HG02588 (cell line): ENCODE results near the gene ARRDC3.

Experiments
- ATAC-seq: cut with Tn5 transposase; IDR thresholded peaks from one replicate; pipeline ENCODE4 v1.9.1; 2021; ENCODE audit warnings: mild to moderate bottlenecking, moderate library complexity; ENCODE audit not compliant: unreplicated experiment

The ARRDC3 gene

DNA sequence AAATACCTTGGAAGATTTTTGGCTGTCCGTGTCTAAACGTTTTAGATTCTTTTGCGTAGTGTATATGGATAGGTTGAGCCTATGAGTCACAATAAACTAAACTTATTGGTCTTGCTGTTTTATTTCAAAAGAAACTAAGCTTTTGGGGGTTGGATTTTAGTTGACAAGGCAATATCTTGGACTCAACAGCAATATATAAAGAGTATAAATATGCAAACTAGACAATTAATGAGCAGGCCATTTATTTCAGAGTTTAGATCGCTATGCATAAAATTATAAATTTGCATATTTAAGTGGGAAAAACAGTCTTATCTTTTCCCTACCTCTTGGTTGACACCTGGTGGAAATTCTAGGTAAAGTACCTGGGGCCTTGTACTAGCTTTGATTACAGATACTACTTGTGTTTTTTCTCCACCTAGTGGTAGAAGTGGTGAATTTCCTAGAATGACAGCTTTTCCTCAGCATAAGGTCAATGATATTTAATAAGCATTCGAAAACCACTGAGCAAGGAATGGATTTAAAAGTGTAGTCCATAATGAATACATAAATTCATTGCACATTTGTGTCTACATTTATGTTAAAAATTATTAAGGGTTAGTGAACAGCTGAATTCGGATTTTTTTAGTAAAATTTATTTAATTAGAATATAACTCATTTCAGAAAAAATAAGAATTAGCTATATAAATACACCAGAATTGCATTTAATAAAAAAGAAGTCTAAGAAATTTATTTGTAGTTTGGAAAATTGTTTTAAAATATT is 1.7 kb upstream of the ARRDC3 start:
- peak; percentile 8 for ATAC-seq

DNA sequence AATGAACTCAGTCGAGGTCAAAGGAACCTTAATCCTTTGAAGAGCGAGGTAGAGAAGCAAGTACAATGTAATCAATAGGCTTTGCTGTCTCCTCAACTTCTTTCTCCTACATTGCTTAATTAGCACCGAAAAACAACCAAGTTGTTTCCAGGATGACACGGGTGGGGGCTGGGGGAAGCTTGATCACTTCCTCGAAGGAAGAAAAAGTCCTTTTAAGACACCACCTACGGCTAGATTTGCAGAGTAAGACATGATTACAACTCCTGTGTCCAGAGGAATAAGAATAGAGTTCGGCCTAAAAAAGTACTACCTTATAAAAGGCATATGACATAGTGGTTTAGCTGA is 811 bp upstream of the ARRDC3 start:
- ATAC-seq, result no peak

DNA sequence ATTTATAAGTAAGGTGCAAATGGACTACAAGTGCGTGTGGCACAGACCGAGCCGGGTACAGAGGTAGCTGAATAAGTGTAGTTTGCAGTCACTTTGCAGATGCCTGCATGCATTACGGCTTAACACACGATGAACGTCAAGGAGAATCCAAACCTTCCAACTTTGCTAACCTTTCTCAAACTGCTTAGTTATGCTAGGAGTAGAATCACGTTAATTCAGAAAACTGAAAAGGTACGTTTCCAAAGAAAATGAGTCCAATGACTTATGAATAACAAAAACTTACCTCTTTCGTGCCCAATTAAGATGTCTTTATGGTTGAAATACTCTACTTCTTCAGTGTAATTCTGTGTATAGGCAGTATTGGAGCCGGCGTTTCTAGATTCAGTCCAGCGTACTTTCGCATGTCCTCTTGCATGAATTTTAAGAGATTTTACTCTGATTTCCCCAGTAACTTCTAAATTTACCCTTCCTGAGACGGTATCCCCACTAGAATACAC is 539 bp downstream of the ARRDC3 start:
- ATAC-seq, result no peak

DNA sequence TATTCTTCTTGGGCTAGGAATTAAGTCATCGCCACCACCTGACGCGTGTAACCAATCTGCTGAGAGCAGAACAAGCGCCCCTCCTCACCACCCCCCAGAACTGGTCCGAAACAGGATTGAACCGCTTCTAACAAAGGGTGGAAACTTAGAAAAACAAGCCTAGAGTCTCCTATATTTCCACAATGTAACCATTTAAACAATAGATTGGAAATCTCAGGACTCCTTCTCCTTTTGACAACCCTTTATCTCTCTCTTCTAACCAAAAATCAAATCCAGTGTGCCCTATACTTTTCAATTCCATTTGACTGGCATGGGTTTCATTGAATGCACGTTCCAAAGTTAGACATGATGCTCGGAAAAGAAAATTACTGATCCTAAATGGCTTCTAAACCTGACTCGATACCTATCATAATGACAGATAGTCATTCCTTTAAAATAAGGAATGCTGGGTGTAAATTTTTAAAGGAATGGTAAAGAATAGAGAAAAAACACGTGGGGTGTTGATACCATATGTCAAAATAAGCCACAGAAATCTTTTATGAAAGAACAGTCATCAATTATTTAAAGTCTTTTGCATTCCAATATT is 1.2 kb downstream of the ARRDC3 start:
- no peak for ATAC-seq

DNA sequence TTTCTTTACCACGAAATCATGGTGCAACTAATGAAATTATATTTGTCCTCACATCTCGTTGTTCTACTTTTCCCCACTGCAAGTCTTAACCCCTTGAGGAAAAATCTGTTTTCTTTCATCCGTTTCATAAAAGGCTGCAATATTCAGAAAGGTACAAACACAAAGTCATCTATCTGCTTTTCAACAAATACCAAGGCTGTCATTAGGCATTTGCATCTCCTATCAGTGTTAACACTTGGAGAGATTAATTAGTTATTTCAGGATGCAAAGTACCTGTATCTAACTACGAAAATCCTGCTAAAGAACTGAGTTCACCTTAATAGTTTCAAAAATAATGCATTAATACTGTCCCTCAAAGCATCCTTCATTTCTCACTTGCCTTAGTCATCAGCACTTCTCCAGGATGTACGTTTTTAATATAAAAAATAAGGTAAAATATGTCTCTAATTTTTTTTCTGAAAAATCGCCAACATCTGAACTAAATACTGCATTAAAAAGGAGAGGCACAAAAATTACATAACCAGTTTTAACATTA is 1.8 kb downstream of the ARRDC3 start:
- ATAC-seq, result no peak

DNA sequence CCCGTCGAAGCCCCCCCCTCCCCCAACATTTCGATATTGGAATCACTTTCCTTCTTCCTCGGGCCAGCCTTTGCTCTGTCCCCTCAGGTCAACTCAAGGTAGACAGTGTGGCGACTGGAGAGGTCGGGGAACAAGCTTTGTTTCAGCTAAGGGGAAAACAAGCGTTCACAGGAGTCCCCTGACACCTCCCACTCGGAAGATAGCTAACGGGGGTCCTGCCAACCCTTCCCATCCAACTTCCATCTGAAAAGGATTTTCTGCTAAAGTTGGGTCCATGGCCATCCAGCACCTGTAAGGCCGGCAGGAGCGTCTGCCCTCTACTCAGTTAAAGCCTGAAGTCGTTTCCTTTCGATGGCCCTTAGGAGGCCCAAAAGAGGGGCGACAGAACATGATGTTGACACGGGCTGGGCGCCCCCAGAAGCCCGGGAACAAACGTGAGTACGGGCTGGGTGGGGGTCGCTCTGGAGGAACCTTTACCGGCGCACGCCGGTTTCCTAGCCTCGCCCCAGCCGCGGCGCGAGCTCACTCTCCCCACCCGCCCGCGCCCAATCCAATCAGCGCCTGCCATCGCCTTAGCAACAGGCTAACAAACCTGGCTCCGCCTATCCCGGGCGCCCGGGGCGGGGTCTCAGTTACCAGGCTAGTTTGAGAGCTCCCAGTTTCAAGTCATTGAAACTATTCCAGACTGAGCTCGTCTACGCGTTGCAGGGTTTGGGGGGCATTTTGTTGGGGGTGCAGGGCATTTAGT is 2.5 kb downstream of the ARRDC3 start:
- peak; percentile 46 for ATAC-seq

DNA sequence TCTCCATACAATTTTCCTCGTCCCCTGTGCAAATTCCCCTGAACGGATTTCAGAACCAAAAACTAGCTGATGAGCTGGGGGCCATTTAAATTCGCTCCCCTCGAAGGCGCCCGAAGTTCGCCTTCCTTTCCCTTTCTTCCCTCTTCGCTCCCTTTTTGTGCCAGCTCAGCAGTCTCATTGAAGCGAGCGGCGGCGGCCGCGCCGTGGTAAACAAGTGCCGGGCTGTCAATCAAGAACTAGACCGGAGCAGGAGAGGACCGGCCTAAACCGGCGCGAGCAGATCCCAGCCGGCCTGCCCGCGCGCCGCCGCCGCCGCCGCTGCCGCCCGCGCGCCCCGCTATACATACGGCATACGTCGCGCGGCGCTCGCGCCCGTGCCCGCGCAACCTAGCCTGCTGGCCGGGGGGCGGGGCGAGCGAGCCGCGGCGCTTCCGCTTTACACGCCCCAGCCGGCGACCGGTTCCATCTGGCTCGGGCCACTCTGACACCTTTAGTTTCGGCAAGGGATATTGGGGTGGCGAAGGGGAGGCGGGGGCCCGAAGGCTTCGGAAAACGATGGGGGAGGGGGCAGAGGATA is 3.1 kb downstream of the ARRDC3 start:
- ATAC-seq, result peak; percentile 58

DNA sequence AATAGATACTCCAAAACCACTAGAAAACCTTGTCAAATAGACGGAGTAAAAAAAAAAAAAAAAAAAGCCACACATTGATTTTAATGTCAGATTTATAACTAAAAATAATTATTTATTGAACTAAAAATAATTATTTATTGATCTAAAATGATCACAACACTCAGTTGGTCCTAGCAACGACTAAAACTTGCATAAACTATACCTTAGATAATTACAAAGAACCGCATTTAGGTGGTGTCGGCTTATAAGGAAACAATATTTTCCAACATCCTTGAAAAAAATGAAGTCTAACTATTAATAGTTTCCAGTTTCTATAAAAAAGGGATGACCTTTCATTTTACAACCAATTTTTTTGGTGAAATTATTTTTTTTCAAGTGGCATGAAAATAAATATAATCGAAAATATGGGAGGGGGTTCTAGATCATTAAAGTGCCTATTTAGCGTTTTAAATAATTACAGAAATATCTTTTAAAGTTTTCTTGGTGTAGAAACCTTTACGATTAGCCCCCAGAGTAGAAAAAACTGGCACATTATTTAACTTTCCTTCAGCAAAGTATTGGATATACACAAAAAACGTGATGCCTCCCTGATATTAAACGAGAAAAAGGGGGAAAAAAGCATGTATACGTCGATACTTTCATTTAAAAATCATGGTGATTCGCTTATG is 3.7 kb downstream of the ARRDC3 start:
- ATAC-seq, result no peak

DNA sequence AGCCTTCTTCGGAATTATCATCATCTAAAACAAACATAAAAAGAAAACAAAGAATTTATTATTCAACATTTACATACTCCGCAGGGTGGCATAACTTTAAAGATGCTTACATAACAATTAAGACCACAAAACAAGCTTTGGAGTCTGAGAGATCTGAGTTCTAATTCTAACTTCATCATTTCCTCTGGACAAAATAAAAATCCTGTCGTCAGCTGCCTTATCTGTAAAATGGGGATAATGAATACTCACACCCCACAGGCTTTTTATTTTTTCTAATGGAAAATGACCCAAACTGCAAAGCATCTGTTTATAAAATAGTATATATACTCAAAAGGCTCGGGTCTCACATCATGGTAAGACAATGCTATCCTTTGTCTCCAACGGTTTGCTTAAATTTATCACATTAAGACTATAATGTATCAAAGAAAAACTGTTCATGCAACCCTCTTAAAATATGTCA is 4.3 kb downstream of the ARRDC3 start:
- ATAC-seq, result no peak

DNA sequence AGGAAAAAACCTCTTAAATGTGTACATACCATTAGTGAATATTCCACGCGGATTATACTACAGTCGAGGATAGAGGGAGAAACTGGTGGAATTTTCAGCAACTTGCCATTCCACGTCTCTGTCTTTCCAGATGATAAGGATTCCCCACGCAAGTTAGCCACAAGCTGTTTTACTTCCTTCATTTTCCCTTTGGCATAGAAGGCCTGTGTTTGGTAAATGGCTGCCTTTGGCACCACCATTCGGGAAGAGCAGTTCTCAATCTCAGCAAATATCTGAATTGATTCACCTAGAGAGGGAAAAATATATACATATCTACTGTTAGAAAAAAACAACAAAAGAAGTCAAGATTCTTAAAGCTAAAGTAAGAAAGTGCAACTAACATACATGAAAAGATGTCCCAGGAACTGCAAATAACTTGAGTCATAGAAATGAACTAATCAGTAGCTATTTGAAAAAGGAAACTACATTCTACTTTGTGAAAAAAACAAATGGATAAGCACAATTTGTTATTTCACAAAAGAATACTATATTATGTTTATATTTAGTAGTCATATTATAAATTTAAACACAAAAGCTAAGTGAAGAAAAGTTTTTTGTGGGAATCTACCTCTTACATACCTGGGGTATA is 8.1 kb downstream of the ARRDC3 start:
- no peak for ATAC-seq

DNA sequence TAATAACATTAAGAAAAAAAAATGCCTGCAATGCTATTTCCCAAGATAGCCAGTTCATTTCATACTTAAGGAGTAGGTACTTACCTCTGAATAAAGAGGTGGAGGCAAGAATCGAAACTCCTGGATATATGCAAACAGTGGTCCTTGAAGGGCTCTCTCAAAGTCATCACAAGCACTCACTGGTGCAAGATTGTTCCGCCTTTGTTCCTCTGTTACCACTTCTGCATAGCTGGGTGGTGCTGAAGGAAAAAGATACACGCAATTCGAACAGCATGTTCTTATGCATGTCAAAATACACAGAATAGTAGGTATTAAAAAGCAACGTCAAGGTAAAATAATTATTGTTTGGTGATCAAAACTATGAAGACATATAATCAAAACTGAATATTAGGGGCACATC is 9.5 kb downstream of the ARRDC3 start:
- ATAC-seq, result no peak

DNA sequence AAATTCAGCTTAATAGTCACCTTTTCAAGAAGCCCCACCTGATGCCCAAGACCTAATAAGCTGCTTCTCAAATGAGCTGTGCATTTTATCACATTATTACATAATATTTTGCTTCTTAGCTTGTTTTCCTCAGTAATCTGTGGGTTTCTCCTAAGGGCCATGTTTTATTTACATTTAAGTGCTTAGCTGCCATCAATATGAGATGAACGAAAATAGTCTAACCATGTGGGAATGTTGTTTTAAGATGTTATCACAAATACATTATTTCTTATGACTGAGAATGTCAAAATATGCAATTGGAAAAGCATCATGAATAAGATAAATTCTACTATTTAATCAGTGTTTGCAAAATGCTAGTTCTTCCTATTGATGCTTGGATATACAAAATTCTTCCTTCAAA is 10.1 kb downstream of the ARRDC3 start:
- no peak for ATAC-seq

DNA sequence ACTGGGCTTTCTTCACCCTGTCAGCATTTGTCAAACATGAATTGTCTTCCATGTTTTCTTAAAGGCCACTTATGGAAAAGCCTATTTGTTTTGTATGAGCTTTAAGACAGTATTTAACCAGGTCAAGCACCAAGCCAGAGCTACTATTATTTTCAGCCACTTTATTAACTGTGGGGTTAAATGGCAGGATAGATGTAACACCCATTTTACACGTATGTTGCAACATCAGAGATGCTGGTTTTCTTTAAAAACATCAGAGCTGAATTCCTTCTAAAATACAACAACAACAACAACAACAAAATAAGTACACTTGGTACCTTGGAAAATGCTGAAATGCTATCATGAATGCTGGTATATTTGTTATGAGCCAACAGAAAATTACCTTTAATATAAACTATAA is 13.6 kb downstream of the ARRDC3 start:
- no peak for ATAC-seq

DNA sequence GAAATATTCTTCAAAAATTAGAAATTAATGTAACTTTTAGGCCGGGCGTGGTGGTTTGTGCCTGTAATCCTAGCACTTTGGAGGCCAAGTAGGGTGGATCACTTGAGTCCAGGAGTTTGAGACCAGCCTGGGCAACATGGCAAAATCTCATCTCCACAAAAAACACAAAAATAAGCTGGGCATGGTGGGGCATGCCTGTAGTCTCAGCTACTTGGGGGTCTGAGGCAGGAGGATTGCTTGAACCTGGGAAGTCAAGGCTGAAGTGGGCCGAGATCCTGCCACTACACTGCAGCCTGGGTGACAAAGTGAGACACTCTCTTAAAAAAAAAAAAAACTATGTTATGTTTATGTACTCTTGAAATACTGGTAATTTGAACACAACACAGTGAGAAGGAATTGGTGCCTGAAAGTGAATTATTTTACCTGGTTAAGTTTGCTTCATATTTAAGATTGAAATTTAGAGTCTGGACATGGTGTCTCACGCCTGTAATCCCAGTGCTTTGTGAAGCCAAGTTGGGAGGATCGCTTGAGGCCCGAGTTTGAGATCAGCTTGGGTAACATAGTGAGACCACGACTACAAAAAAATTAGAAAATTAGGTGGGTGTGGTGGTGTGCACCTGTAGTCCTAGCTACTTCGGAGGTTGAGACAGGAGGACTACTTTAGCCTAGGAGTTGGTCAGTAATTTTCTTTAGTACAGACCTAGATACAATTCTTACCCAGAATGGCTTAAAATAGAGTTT is 15.0 kb downstream of the ARRDC3 start:
- ATAC-seq, result no peak

DNA sequence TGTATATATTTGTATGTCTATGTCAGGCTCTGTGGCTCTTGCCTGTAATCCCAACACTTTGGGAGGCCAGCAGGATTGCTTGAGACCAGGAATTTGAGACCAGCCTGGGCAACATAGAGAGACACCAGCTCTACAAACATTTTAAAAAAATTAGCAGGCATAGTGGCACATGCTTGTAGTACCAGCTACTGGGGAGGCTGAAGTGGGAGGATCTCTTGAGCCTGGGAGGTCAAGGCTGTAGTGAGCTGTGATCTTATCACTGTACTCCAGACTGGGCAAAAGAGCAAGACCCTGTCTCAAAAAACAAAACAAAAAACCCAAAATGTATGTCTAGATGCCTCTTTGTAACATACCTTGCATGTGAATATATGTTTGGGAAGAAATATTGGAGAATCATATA is 15.8 kb downstream of the ARRDC3 start:
- no peak for ATAC-seq

DNA sequence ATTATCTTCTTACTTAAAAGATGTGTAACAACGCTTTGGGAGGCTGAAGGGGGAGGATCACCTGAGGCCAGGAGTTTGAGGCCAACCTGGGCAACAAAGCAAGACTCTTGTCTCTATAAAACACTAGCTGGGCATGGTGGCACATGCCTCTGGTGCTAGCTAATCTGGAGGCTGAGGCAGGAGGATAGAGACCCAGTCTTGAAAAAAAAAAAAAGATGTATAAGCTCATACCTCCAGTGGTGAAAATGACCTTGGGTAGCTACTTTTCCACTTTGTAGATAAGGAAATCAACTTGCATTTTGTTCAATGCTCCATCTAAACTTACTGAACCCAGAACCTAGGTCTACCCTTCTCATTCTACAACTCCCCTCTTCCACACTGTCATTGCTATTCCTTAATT is 16.6 kb downstream of the ARRDC3 start:
- no peak for ATAC-seq

DNA sequence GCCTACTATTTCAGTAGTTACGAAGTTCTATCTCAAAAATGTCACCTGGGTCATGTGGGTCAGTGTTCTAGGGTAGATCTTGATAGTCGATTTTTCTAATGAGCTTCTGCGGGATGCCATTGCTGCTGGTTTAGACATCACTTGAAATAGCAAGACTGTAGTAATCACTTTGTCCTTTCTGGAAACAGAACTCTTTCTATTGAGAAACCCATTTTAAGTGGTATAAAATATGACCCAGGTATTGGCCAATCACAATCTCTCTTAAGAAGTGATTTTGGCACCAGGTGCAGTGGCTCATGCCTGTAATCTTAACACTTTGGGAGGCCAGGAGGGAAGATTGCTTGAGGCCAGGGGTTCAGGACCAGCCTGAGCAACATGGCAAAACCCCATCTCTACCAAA is 17.6 kb downstream of the ARRDC3 start:
- no peak for ATAC-seq

DNA sequence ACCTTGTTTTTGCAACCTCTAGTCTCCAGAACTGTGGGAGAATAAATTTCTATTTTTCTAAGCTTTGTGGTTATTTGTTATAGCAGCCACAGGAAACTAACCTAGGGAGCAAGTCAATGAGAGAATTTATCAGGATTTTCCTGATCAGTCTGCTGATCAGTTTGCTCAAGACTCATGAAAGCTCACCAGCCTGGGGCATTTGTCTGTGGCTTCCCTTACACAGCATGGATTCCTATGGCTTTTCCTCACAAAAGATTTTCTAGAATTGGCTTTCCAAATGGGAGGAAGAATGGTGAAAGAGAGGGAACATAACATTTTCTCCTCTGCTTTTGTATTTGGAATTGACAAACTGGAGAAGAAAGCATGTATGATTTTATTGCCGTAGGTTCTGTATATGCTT is 20.2 kb downstream of the ARRDC3 start:
- no peak for ATAC-seq

DNA sequence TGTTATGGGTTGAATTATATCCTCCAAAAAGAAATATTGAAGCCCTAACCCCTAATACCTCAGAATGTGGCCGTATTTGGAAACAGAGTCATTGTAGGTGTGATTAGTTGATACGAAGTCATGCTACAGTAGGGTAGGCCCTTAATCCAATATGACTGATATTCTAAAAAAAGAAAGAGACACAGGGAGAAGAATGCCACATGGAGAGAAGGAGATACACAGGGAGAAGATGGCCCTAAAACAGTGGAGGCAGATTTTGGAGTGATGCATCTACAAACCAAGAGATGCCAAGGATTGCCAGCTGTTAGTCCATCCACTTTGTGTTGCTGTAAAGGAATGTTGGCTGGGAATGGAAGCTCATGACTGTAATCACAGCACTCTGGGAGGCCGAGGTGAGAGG is 21.3 kb downstream of the ARRDC3 start:
- ATAC-seq, result no peak
